T-helper 22 cell (primary cell): ENCODE results near the gene AURKAIP1.

Experiments
- DNase-seq: peaks from one replicate; pipeline ENCODE4 v3.0.0-alpha.2; 2020; ENCODE audit warnings: low read depth

Gene AURKAIP1

GRCh38 chr1:1361233-1361981 is 13.6 kb downstream of the AURKAIP1 start:
- DNase-seq: no peak

DNA sequence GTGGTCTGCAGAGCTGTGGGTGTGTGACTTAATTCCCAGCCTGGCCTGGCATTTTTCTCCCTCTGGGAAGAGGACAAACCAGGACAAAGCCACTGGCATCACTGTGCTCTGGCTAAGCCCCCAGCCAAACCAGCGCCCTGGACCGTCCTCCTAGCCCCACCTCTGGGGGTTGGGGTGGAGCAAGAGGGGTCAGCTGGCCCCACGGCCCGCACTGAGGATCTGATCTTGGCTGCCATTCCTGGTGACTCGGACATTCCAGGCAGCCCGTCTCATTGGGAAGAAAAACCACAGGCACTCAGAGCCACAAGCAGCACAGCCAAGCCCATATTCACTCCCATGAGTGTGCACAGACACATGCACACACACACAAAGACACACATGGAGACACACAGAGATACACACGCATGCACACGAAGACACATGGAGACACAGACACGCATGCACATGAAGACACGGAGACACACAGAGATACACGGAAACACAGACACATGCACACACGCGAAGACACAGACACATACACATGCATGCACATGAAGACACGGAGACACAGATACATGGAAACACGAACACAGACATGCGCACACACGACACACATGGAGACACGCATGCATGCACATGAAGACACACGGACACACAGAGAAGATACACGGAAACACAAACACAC is 14.4 kb downstream of the AURKAIP1 start:
- no peak for DNase-seq

DNA sequence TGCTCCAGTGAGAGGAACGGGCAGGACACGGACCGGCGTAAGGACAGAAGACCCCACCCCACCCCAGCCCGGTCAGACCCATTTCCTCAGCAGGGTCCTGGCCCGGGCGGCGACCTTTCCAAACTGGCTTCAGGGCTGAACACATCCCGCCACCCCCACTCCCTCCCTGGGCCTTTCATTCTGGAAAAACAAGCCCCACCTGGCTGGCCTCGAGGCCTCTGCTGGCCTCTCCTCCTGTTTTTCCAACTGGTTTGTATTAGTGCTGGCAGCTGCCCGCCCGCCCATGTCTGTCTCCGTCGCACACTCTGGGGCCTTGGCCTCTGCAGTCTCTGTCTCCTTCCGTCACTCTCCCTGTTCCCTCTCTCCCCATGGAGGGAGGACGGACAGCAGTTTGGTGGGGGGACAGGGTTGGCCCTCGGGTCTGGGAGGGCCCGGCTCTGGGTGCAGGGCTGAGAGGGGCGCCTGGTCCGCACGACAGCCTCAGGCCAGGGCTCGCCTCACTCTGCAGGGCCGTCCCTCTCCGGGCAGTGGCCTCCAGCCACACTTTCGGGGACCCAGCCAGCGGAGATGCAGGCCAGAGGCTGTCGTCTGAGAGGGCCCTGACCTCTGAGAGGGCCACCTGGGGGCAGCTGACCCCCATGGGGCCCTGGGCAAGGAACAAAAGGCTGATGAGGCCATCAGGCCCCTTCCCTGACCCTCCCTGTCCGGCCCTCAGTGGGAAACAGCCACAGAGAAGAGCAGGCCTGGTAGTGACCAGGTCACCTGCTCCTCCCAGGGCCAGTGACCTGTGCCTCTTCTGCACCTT is 15.1 kb downstream of the AURKAIP1 start:
- no peak for DNase-seq

DNA sequence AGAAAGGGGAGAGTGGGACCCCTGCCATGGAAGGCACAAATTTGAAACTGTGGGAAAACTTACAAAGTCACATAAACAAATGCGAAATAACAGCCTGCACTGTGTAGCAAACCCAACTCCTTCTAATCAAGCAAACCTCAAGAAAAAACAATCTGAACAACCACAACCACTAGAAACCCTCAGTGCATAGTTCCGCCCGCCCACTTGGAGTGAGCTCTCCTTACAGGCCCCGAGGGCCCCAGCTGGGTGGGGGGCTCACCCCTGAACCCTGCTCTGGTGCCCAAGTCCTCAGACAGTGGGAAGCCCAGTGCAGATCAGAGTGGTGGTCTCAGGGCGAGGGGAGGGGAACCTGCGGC is 15.7 kb downstream of the AURKAIP1 start:
- no peak for DNase-seq

DNA sequence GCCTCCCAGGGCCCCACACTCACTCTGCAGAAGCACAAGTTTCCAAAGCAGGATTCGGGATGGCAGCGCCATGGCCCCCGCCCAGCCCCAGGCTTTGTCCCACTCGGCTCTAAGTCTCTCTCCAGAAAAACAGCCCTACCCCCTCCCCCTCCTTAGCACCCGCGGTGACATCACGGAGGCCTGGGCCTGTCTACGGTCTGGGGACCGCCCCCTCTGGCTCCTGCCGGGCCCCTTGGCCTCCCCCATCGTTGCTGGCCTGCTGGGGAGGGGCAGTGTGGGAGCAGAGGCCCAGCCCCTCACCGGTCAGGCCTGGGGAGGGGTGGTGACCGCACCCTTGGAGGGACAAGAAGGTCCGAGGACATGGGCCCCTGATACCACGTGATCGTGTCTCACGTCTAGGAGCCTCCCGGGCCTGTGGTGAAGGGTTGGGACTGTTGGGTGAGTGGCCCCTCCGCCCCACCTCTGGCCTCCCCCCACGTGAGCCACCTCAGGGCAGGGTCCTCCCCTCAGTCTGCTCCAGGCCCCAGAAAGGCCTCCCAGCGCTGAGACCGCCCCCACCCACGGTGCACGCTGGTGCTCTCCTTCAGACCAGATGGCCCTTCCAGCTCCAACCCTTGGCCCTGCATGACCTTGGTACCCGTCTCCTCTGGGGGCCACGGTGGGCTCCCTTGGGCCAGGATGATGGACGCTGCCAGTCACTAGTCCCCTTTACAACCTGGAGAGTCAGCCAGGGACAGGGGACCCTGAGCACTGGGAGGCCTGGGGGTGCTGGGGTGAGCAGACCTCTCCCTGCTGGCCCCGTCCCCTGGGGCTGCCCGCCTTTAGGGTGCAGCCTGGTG is 16.4 kb downstream of the AURKAIP1 start, which contains the start of gene MXRA8:
Gene MXRA8, minus strand, starts transcription at position 123 of the 839 bp plus-strand sequence. Its CDS starts 51 bp downstream, at position 72.
- no peak for DNase-seq

DNA sequence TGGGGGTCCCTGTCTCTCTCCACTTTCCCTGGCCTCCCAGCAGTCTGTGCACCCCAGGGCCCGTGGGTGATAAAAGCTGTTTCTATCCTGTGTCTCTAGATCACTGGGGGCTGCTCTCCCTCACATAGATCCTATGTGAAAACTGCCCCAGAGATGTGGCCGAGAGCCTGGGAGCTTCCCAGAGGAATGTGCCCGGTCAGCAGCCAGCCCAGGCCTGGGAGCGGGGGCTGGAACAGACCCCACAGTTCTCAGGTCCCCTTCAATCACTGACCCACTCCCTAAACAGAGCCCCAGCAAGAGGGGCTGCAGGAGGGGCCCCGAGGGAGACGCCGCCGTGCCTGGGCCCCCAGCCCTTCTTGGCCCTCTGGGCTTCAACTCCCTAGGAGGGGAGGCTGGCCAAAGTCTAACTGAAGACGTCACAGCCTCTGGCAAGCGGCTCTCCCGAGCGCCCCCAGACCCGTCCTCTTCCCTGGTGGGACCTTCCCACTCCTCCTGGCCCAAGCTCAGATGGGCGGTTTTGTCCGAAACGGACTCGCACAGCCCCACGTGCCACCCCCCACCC is 17.1 kb downstream of the AURKAIP1 start:
- no peak for DNase-seq

DNA sequence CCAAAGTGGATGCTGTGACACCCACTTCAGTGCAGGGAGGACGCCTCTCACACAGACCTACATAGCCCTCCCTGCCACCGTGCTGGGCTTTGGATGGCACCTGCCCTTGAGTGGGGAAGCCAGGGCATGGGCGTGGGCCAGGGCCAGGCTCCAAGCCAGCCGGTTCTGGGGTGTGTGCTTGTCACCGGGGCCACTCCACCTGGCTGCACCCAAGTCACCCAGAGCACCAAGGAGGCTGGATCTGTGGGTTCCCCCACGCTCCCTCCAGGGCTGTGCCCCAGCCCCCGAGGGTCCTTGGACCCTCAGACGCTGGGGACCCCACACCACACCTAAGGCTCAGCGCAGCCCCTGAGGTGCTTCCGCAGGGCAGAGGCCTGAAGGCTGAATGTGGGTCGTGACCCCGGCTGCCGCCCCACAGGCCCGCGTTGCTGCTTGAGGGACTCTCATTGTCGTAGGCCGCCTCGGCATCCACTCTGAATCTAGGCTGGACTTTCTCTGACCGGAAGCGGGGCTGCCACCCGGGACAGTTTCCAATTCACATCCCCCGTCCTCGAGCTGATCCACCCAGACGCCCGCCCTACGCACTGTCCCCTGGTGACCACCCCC is 18.1 kb downstream of the AURKAIP1 start:
- DNase-seq: no peak

DNA sequence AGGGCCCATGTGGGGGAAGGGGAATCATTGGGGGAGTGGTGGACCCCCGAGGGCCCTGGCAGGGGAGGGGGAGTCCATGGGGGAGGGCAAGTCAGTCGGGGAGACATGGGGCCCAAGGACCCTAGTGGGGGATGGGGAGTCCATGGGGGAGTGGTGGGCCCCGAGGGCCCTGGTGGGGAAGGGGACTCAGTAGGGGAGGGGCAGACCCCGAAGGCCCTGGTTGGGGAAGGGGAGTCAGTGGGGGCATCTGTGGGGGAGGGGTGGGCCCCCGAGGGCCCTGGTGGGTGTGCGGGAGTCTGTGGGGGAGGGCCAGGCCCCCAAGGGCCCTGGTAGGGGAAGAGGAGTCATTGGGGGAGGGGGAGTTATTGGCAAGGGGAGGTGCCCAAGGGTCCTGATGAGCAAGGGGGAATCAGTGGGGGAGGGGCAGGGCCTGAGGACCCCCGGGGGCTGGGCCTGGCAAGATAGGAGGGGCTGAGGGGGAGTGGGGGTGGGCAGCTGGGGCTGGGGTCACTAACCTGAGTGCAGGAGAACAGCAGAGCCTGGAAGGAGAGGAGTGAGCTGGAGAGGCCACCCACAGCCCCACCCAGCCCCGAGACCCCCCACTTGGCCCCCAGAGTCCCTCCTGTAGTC is 18.7 kb downstream of the AURKAIP1 start:
- no peak for DNase-seq

DNA sequence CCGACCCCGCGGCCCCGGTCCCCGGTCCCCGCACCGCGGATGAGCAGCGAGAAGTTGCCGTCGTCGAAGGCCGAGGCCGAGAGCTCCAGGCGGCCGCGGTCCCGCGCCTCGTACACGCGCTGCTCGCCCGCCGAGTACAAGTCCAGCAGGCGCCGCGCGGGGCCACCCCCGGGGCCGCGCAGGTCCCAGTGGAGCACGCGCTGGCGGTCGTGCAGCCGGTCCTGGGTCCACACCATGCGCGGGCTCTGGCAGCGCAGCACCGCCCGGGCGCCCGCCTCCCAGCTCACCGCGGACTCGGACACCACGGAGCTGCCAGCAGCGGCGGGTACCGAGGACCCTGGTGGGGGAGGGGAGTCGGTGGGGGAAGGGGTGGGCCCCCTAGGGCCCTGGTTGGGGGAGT is 19.6 kb downstream of the AURKAIP1 start:
- no peak for DNase-seq

- no peak for DNase-seq
Observed at GRCh38 chr1:1354271-1355247, 20.4 kb downstream of the AURKAIP1 start.

DNA sequence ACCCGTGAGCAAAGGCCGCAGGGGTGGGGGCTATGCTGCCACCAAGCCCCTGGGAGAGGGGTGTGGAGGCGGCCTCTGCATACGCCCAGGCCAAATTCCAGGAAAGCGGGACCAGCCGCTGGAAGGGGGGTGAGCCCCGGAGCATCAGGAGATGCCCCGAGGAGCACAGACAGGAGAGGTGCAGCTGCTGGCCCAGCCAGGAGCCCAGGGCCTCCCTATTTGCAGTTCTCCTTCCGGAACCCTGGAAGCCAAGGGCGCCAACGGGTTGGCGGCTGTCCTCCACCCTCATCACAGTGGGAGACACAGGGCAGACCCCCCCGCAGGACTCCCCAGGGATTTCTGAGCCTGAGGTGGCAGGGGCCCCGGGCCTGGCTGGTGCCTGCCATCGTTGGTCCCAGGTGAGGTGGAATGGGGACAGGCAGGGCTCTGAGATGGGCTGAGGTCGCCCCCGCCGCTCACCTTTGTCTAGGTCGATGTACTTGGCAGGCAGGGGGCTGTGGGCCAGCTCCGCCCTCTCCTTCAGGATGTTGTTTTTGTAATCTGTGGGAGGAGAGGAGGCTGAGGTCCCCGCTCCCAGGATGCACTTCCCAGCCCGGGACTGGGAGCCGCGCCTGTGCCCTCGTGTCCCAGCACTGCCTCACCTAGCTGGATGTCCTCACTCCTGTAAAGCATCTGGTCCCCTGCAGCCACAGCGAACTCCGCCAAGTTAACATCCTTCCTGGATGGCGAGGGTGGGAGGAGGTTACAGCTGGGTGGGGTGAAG is 21.4 kb downstream of the AURKAIP1 start:
- no peak for DNase-seq

- no peak for DNase-seq
Observed at GRCh38 chr1:1352786-1353388, 22.1 kb downstream of the AURKAIP1 start.

- no peak for DNase-seq
Observed at GRCh38 chr1:1351511-1352427, 23.2 kb downstream of the AURKAIP1 start.

DNA sequence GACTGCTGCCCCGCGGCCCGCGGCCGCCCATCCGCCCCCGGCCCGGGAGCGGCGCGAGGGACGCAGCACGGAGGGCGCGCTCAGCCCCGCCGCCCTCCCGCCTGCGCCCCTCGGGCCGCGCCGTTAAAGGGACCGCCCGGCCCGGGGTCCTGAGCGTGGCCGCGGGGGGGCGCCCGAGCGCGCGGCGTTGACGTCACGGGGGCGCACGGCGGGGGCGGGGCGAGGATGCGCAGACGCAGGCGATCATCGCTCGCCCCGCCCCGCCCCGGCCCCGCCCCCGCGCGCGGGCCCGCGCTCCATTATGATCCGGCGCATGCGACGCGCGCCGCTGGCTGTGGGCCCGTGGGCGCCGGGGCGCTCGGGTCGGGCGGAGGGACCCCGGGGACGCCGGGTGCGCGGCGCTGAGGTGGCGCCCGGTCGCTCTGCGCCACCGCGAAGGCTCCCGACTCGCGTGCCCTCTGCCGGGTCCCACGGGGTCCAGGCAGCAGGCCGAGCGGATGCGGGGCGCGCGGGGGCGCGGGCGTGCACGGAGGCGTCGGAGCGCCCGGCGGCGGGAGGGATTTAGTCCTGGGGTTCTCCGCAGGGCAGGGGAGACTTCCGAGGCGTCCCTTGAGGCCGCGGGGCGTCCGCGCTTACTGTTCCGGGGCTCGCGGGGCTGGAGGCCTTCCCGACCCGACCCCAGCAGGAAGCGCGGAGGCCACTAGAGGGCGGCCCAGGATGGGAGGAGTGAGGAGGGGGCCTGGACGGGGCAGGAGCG is 25.6 kb downstream of the AURKAIP1 start, which contains the start of gene DVL1:
Gene DVL1, minus strand, starts transcription at position 163 of the 757 bp plus-strand sequence. CDS start 353 bp downstream, outside the sequence.
- DNase-seq: peak; percentile 53

- no peak for DNase-seq
Observed at GRCh38 chr1:1348420-1349255, 26.4 kb downstream of the AURKAIP1 start.
